Measurements from ENCODE around the gene SF3A2. TPM values are rescaled to one million over a fixed set of nuclear protein-coding genes. Genes with fewer than 3 reads are reported as not detected.

SF3A2 gene
- total and polyA plus RNA-seq, 2 experiments from 2014 or later = 21.2 to 75.3 TPM

DNA sequence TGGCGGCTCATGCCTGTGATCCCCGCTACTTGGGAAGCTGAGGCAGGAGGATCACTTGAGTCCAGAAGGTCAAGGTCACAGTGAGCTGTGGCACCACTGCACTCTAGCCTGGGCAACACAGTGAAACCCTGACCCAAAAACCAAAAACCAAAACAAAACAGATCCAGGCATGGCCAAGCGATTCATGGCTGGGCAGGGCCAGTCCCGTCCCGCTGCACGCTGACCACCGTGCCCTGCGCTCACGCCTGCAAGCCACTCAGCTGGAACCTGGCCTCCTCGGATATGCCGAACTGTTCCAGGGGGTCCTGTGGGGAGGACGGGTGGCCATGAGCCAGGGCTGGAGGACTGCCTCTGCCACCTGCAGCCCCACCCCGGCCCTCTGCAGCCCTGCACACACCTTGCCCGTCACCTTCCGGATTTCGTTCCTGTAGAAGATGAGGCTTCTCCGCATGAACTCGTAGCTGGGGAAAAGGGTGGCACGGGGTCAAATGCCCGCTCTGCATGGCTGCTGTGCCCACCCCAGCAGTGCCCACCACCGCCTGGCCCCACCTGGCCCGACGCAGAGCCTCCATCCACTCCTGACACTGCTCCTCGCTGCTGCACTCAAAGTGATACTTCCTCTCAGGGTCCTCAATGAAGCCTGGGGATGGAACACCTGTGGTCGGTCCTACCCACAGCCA, 2.9 kb upstream of the SF3A2 start:
- DNase-seq (ENCODE audit: low spot score) = no peak
- Histone ChIP-seq H2AFZ (no peak overlapping the region), H3K9me3 (ENCODE audit: low read depth) (no peaks in the 10 kb centered on the region), H3K79me2 (peaks cover 59% of the 10 kb centered on the region), H3K27me3 (no peaks in the 10 kb centered on the region), H3K9me2 (replicated peaks; ENCODE audit: insufficient read depth) (no peaks in the 10 kb centered on the region), H3K4me3 (no peak overlapping the region), H3K4me2 (peak overlapping the region; percentile 84), H3K36me3 (replicated peaks; ENCODE audit: insufficient read depth, low read depth) (no peaks in the 10 kb centered on the region), H3K4me1 (ENCODE audit: insufficient read depth) (peaks cover 27% of the 10 kb centered on the region), H3K27ac (peak overlapping the region; percentile 97), H4K20me1 (ENCODE audit: insufficient read depth, poor library complexity, severe bottlenecking) (peaks cover 11% of the 10 kb centered on the region)
- 95% methylated on average over 23 of the region's 25 CpGs for WGBS (ENCODE audit: low lambda C conversion rate, missing lambda C conversion rate)
- TF ChIP-seq EZH2 (IDR thresholded peaks at IDR 0.05; ENCODE audit: borderline replicate concordance) = no peak
- no peak for TF ChIP-seq EZH2phosphoT487 (IDR thresholded peaks at IDR 0.05; ENCODE audit: low read depth, severe bottlenecking, unreplicated experiment)
- TF ChIP-seq, protein P1, sequence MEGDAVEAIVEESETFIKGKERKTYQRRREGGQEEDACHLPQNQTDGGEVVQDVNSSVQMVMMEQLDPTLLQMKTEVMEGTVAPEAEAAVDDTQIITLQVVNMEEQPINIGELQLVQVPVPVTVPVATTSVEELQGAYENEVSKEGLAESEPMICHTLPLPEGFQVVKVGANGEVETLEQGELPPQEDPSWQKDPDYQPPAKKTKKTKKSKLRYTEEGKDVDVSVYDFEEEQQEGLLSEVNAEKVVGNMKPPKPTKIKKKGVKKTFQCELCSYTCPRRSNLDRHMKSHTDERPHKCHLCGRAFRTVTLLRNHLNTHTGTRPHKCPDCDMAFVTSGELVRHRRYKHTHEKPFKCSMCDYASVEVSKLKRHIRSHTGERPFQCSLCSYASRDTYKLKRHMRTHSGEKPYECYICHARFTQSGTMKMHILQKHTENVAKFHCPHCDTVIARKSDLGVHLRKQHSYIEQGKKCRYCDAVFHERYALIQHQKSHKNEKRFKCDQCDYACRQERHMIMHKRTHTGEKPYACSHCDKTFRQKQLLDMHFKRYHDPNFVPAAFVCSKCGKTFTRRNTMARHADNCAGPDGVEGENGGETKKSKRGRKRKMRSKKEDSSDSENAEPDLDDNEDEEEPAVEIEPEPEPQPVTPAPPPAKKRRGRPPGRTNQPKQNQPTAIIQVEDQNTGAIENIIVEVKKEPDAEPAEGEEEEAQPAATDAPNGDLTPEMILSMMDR (IDR thresholded peaks at IDR 0.05; ENCODE audit: poor library complexity) = no peak

DNA sequence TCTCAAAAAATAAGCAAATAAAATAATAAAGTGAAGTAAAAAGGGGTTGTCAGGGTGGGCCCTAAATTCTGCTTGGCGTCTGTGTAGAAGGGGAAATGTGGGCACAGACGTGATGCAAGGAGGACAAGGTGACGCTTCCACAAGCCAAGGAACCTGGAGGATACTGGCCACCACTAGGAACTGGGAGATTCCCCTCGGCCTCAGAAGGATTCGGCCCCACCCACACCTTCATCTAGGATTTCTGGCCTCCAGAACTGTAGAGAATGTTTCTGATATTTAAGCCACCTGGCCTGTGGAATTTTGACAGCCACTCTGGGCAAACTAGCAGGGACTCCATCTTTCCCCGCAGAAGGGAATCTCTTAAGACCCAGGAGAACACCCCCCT, 1.6 kb upstream of the SF3A2 start:
- 38% methylated on average over 6 of the region's 6 CpGs for WGBS (ENCODE audit: low lambda C conversion rate, missing lambda C conversion rate)
- H3K79me2 ChIP-seq = peaks cover 72% of the 10 kb centered on the region
- TF ChIP-seq, protein P1 (IDR thresholded peaks at IDR 0.05; ENCODE audit: poor library complexity) = no peak
- TF ChIP-seq EZH2 (IDR thresholded peaks at IDR 0.05; ENCODE audit: borderline replicate concordance) (no peak), EZH2phosphoT487 (IDR thresholded peaks at IDR 0.05; ENCODE audit: low read depth, severe bottlenecking, unreplicated experiment) (no peak)

DNA sequence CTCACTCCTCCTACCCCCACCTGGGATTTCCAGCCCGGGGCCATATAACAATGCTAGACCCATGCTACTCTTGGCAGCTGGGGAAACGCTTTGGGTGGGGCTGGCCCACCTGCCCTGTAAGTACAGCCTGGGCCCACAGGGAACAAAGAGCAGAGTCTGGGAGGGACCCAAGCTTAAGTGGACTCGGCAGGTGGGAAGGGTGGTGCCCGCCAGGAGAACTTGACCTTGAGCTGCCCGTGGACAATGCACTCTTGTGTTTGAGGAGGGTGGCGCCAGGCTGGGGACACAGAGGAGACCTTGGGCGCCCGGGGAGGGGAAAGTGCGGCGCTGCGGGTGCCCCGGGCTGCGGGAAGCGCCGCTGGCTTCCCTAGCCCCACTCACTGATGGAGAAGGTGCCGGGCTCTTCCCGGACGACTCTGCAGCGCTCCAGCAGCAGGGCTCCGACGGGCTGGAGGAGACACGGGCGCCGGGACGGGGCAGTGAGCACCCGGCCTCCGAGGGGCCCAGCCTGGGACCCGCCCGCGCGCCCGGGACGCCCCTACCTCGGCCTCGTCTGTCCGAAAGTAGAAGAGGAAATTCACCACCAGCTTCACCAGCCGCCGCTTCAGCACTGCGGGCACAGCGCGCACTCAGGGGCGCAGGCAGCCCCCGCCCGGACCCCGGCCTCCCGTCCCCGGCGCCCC, 1.1 kb upstream of the SF3A2 start:
- Histone ChIP-seq H2AFZ (peak overlapping the region; percentile 4), H3K9me2 (replicated peaks; ENCODE audit: insufficient read depth) (no peaks in the 10 kb centered on the region), H3K4me3 (peak overlapping the region; percentile 82), H3K79me2 (peaks cover 77% of the 10 kb centered on the region), H4K20me1 (ENCODE audit: insufficient read depth, poor library complexity, severe bottlenecking) (peaks cover 24% of the 10 kb centered on the region), H3K4me1 (ENCODE audit: insufficient read depth) (peaks cover 40% of the 10 kb centered on the region), H3K36me3 (replicated peaks; ENCODE audit: insufficient read depth, low read depth) (no peaks in the 10 kb centered on the region), H3K27me3 (no peaks in the 10 kb centered on the region), H3K27ac (peak overlapping the region; percentile 97), H3K4me2 (peak overlapping the region; percentile 84), H3K9me3 (ENCODE audit: low read depth) (no peaks in the 10 kb centered on the region)
- DNase-seq (ENCODE audit: low spot score) = peak; percentile 80
- WGBS (ENCODE audit: low lambda C conversion rate, missing lambda C conversion rate) = under 1% methylated on average over 34 of the region's 48 CpGs
- TF ChIP-seq, protein P1 (IDR thresholded peaks at IDR 0.05; ENCODE audit: poor library complexity) = no peak
- TF ChIP-seq EZH2 (IDR thresholded peaks at IDR 0.05; ENCODE audit: borderline replicate concordance) = no peak
- TF ChIP-seq EZH2phosphoT487 (IDR thresholded peaks at IDR 0.05; ENCODE audit: low read depth, severe bottlenecking, unreplicated experiment) = no peak

More for the DNA sequence above, 1.6 kb upstream of the SF3A2 start:
- Histone ChIP-seq H2AFZ (no peak overlapping the region), H3K4me2 (peak overlapping the region; percentile 84), H3K4me3 (peak overlapping the region; percentile 82), H3K27me3 (no peaks in the 10 kb centered on the region), H3K9me2 (replicated peaks; ENCODE audit: insufficient read depth) (no peaks in the 10 kb centered on the region), H3K9me3 (ENCODE audit: low read depth) (no peaks in the 10 kb centered on the region), H3K27ac (peak overlapping the region; percentile 97), H3K36me3 (replicated peaks; ENCODE audit: insufficient read depth, low read depth) (no peaks in the 10 kb centered on the region), H4K20me1 (ENCODE audit: insufficient read depth, poor library complexity, severe bottlenecking) (peaks cover 20% of the 10 kb centered on the region), H3K4me1 (ENCODE audit: insufficient read depth) (peaks cover 35% of the 10 kb centered on the region)
- no peak for DNase-seq (ENCODE audit: low spot score)

Measured in hepatocyte (in vitro differentiated cells).